CD4-positive, alpha-beta T cell treated with Interleukin-1 beta for 1 hour (primary cell): Measurements from ENCODE around the gene EPS8.
"Not testable (repeated sequence)": the region's sequence is repeated elsewhere in the genome, so short reads cannot be mapped to it uniquely, and the experiment has no call there.

Source experiments
- DNase-seq, 2 donors: peaks; one replicate each; pipeline ENCODE4 v3.0.0-alpha.2; 2020 to 2022

Gene EPS8

GRCh38 chr12:15634010-15634683, 155.0 kb downstream of the EPS8 start:
- no peak for DNase-seq

- DNase-seq, result no peak
Measured at GRCh38 chr12:15633201-15633600, 156.0 kb downstream of the EPS8 start.

- no peak for DNase-seq
Measured at GRCh38 chr12:15632708-15633107, 156.5 kb downstream of the EPS8 start.

- no peak for DNase-seq
Measured at GRCh38 chr12:15631007-15631715, 158.0 kb downstream of the EPS8 start.

GRCh38 chr12:15629761-15630160, 159.4 kb downstream of the EPS8 start:
- no peak for DNase-seq

- DNase-seq, result no peak
Measured at GRCh38 chr12:15629108-15629507, 160.1 kb downstream of the EPS8 start.

GRCh38 chr12:15627995-15628945, 160.9 kb downstream of the EPS8 start:
- DNase-seq, result no peak

GRCh38 chr12:15625075-15625474, 164.1 kb downstream of the EPS8 start:
- no peak for DNase-seq

- no peak for DNase-seq
Measured at GRCh38 chr12:15620741-15621539, 168.2 kb downstream of the EPS8 start.

- DNase-seq, result not testable (repeated sequence)
Measured at GRCh38 chr12:15616495-15616894, 172.7 kb downstream of the EPS8 start.

- no peak for DNase-seq
Measured at GRCh38 chr12:15613981-15614380, 175.2 kb downstream of the EPS8 start.

GRCh38 chr12:15608941-15609340, 180.2 kb downstream of the EPS8 start:
- DNase-seq, result no peak

GRCh38 chr12:15608406-15608805, 180.8 kb downstream of the EPS8 start:
- no peak for DNase-seq

GRCh38 chr12:15605881-15606590, 183.2 kb downstream of the EPS8 start:
- no peak for DNase-seq

- no peak for DNase-seq
Measured at GRCh38 chr12:15603474-15604085, 185.6 kb downstream of the EPS8 start.

- DNase-seq, result no peak
Measured at GRCh38 chr12:15602051-15602672, 187.0 kb downstream of the EPS8 start.

- peak in 1 of 2 donors; percentile 15 for DNase-seq
Measured at GRCh38 chr12:15601210-15601800, 187.9 kb downstream of the EPS8 start.

- DNase-seq, result no peak
Measured at GRCh38 chr12:15600223-15600935, 188.8 kb downstream of the EPS8 start.

GRCh38 chr12:15599266-15600037, 189.7 kb downstream of the EPS8 start:
- no peak for DNase-seq
